T47D (cell line): ENCODE data around the gene PAPPA.
A peak's percentile ranks its signal among the peaks of the same experiment; 100 is the strongest.

Experiments
- DNase-seq, 2 experiments: peaks; one replicate each; pipeline versions ENCODE4 v3.0.0 to v3.0.0-alpha.2; 2011 to 2012; ENCODE audit warnings: low read depth in 1 of 2, low spot score in 1 of 2
- JUND ChIP-seq: IDR thresholded peaks from 2 replicates; pipeline ENCODE4 v1.6.1; 2012; ENCODE audit warnings: low read depth
- in situ Hi-C: cut with HindIII; loops from 2 replicates; pipeline ENCODE4 v1.10.0; 2016; ENCODE audit warnings: low sequenced_read_pairs, low pct_unique_long_range_greater_than_20kb

The PAPPA gene

GRCh38 chr9:116313638-116314037 lies 160.0 kb downstream of the PAPPA start:
- no peak for DNase-seq
- in situ Hi-C loops: no loop called here
- TF ChIP-seq JUND: no peak

- no peak for DNase-seq
- TF ChIP-seq JUND: no peak
- in situ Hi-C loops: no loop called here
These were observed 162.7 kb downstream of the PAPPA start for GRCh38 chr9:116316246-116316645.

- DNase-seq: no peak
- in situ Hi-C loops: no loop called here
- TF ChIP-seq JUND: no peak
These were observed 163.9 kb downstream of the PAPPA start for GRCh38 chr9:116317503-116317902.

DNA sequence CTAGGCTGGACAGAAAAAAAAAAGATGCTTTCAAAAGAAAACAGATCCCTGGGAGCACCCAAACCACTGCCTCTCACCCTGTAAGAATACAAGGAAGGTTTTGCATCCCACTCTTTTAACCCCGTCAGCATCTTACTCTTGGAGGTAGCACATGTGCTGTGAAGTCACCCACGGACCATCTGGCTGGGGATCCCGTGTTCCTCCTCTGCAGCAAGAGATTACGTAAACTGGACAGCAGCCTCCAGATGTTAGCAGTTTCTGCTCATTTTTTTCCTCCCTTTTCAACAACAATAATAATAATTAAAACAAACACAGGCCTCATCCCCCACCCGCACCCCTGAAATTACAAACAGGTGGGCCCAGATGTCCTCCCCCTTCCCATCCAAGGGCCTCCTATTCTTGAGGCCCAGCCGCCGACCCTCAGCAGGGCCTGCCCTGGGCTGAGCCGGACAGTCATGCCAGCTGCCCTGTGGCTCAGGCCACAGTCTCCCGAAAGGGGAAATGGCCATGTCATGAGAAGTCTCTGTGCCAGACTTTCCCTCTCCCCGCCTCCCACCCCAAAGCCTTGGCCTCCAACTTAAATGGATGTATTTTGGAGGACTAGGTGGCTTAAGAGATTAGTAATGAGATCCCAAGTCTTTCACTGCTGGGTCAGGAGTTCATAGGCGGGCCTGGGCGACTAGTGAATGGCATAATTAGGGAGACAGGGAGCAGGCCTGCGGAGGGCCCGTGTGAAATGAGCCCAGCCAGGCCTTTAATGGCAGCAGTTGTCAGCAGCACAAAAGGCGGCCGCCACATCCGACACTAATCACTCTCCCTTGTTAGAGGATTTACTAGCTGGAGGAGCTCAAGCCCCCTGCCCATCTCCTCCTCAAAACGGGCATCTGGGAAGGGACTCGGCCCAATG lies 165.1 kb downstream of the PAPPA start:
- in situ Hi-C loops: no loop called here
- no peak for DNase-seq

GRCh38 chr9:116319480-116319879 lies 165.9 kb downstream of the PAPPA start:
- in situ Hi-C loops: no loop called here
- TF ChIP-seq JUND: no peak
- DNase-seq: no peak

More for the DNA sequence above, 165.1 kb downstream of the PAPPA start:
- no peak for TF ChIP-seq JUND

- in situ Hi-C loops: no loop called here
- no peak for TF ChIP-seq JUND
- no peak for DNase-seq
These were observed 166.7 kb downstream of the PAPPA start for GRCh38 chr9:116320290-116320689.

GRCh38 chr9:116322521-116322920 lies 168.9 kb downstream of the PAPPA start:
- in situ Hi-C loops: no loop called here
- TF ChIP-seq JUND: no peak
- no peak for DNase-seq

GRCh38 chr9:116323012-116323411 lies 169.4 kb downstream of the PAPPA start:
- no peak for TF ChIP-seq JUND
- in situ Hi-C loops: no loop called here
- DNase-seq: no peak

- TF ChIP-seq JUND: no peak
- in situ Hi-C loops: no loop called here
- peak; percentile 44 to 72 for DNase-seq
These were observed 170.0 kb downstream of the PAPPA start for GRCh38 chr9:116323571-116323970.

DNA sequence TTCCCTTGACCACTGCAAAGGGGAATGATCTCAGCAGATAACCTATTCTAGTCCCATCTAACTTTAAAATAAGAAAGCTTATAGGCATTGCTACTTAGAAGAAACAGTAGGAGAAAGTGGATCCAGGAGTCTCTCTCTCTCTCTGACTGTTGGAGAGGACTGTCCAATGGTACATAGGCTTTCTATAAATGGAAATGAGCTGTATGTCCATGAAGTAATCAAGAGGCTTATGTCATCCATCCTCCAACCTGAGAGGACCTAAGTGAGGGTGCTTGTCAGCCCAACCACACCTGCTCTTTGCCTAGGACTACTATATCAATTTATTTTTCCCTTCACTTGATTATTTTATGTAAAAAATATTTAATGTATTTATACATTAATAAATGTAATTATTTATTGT lies 172.3 kb downstream of the PAPPA start:
- in situ Hi-C loops: no loop called here
- DNase-seq: no peak

GRCh38 chr9:116327701-116328405 lies 174.3 kb downstream of the PAPPA start:
- in situ Hi-C loops: no loop called here
- no peak for DNase-seq
- no peak for TF ChIP-seq JUND

More for the DNA sequence above, 172.3 kb downstream of the PAPPA start:
- TF ChIP-seq JUND: no peak

DNA sequence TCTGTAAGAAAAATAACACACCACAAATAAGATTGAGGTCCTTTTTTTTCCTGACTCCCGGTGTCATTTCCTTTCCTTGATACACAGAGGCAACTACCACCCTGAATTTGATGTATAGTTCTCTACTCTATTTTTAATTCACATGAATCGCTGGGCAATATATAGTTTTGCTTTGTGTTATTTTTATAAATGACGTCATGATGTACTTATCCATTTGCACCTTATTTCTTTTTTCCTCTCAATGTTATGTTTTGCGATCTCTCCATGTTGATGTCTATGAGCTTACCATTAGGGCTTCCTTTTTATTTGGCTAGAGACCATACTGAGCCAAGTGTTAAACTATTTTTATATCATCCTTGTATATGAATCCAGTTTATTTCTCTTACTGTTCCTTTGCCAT lies 175.9 kb downstream of the PAPPA start:
- TF ChIP-seq JUND: no peak
- DNase-seq: no peak
- in situ Hi-C loops: no loop called here

DNA sequence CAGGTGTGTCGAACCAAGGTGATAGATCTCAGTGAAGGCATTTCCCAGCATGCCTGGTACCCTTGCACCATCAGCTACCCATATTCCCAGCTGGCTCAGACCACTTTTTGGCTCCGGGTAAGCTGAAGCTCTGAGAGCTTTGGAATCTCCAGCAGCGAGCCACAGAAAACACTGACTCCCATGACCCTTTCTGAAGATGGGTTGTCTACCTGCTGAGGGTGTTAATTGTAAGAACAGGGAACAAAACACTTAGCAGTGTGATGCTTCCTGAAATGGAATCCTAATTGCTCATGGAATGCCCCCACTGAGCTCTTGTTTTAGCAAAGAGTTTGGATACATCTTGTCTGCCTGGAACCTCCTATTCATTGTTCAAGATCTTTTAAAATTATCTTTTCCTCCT lies 177.7 kb downstream of the PAPPA start:
- TF ChIP-seq JUND: no peak
- DNase-seq: no peak
- in situ Hi-C loops: no loop called here
